ENCODE results near the gene GPBP1L1.

GPBP1L1 gene

DNA sequence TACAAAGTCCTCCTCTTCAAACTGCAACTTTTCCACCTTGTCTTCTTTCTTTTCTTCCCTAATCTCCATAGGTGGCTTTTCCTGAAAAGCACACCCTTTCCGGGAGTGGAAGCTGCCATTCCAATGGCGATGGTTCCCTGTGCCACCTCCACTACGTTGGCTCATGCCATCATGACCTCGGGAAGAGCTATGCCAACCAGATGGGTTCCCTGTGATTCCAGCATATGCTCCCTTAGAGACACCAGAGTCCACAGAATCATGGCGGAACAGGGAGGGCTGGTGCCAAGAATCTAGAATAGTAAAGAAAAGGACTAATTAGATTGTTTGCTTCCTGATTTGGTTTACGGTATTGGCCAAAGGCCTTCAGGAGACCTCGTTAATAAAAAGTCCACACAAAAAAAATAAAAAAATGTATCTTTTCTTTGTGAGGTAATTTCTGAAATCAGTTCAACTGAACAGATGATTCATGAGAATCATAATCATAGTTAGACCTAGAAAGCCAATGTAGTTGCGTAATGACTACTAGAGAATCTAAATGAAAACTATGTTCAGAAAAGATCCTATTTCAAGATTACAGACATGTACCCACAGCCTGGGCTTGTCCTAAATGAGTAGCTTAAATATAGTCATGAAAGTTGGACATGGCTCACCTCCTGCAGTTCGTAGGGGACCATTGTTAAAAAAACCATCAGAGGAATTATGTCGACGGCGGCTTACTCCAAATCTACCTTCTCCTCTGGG is 31.6 kb downstream of the GPBP1L1 start:
- no CpG with 5 or more reads among the region's 12 CpGs for WGBS, 2 donors (ENCODE audit: extremely low coverage in 2 of 2, insufficient read length in 2 of 2, insufficient replicate concordance in 1 of 2)
- Histone ChIP-seq H4K91ac (ENCODE audit: low read depth, low read length, poor library complexity) (no peak overlapping the region), H3K4me2 (ENCODE audit: insufficient read depth, low read length, poor library complexity, severe bottlenecking) (no peak overlapping the region), H3K18ac (ENCODE audit: low read length) (no peak overlapping the region), H3K27ac (replicated peaks; ENCODE audit: low read length) (no peak overlapping the region), H3K14ac (ENCODE audit: low read length) (no peak overlapping the region), H3K4me1 (ENCODE audit: control insufficient read depth in 2 of 2, insufficient read depth in 1 of 2, low read depth in 1 of 2, low read length in 2 of 2) (no peaks in the 10 kb centered on the region), H3K4ac (ENCODE audit: low read length) (no peak overlapping the region), H2AFZ (ENCODE audit: low read length) (no peak overlapping the region), H3K9me3 (replicated peaks in 1 of 2; ENCODE audit: control insufficient read depth in 2 of 2, insufficient read depth in 1 of 2, low read depth in 1 of 2, low read length in 2 of 2) (no peaks in the 10 kb centered on the region), H2BK120ac (ENCODE audit: low read depth, low read length) (no peak overlapping the region), H3K36me3 (replicated peaks in 1 of 2; ENCODE audit: control insufficient read depth in 2 of 2, insufficient read depth in 2 of 2, low read length in 2 of 2) (peaks cover 39 to 100% of the 10 kb centered on the region in 2 donors), H4K8ac (ENCODE audit: low read depth, low read length) (no peak overlapping the region), H3K4me3 (ENCODE audit: low read length in 2 of 2) (no peak overlapping the region), H2BK15ac (ENCODE audit: low read length) (no peak overlapping the region), H2BK12ac (ENCODE audit: low read length) (no peak overlapping the region), H3K23ac (ENCODE audit: low read depth, low read length, poor library complexity) (no peak overlapping the region), H2BK5ac (ENCODE audit: low read length) (no peak overlapping the region), H3K79me1 (ENCODE audit: low read depth, low read length) (no peaks in the 10 kb centered on the region), H3K27me3 (ENCODE audit: control insufficient read depth in 3 of 3, insufficient read depth in 3 of 3, low read depth in 1 of 3, low read length in 3 of 3) (no peaks in the 10 kb centered on the region), H3K9ac (ENCODE audit: low read depth, low read length, poor library complexity) (no peak overlapping the region), H2AK5ac (ENCODE audit: low read depth, low read length) (no peak overlapping the region)
- no peak for DNase-seq (ENCODE audit: low spot score)

DNA sequence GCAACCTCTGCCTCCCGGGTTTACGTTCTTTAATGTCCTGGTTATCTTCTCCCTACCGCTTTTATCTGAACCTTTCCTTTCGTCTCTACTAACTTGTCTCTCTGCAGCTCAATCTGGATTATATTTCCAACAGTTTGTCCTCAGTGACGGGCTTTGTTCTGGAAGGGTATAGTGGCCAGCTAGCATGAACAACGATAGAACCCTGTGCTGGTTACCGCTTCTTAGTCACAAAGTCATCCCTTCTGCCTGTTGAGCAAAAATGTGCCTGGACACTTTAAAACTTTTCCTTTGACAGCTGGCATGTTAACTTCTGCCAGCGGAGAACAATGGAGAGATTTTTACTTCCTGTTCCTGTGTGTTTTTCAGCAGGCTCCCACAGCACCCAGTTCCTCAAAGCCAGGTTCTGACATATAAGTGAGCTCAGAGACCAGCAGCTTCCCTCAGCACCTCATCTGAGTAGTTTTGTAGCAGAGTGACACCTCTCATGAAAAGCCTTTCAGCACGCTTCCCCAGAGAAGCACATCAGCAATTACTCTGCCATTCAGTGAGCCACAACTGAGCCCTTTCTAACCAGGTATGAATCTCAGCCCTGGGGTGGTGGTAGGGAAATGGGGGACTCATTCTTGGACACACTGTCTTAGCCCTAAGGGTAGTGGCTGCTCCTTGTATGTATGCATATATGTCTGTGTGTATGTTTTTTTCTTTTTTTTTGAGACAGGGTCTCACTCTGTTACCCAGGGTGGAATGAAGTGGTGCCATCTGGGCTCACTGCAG is 38.9 kb downstream of the GPBP1L1 start:
- Histone ChIP-seq H3K4me2 (ENCODE audit: insufficient read depth, low read length, poor library complexity, severe bottlenecking) (no peak overlapping the region), H3K27me3 (ENCODE audit: control insufficient read depth in 3 of 3, insufficient read depth in 3 of 3, low read depth in 1 of 3, low read length in 3 of 3) (no peaks in the 10 kb centered on the region), H3K36me3 (replicated peaks in 1 of 2; ENCODE audit: control insufficient read depth in 2 of 2, insufficient read depth in 2 of 2, low read length in 2 of 2) (peaks cover 28 to 93% of the 10 kb centered on the region in 2 donors), H3K9me3 (replicated peaks in 1 of 2; ENCODE audit: control insufficient read depth in 2 of 2, insufficient read depth in 1 of 2, low read depth in 1 of 2, low read length in 2 of 2) (peaks cover 0 to 2% of the 10 kb centered on the region in 2 donors), H2AFZ (ENCODE audit: low read length) (no peak overlapping the region), H2BK12ac (ENCODE audit: low read length) (no peak overlapping the region), H4K8ac (ENCODE audit: low read depth, low read length) (no peak overlapping the region), H3K4ac (ENCODE audit: low read length) (no peak overlapping the region), H3K79me1 (ENCODE audit: low read depth, low read length) (peaks cover 8% of the 10 kb centered on the region), H2BK15ac (ENCODE audit: low read length) (no peak overlapping the region), H3K14ac (ENCODE audit: low read length) (no peak overlapping the region), H3K18ac (ENCODE audit: low read length) (no peak overlapping the region), H3K9ac (ENCODE audit: low read depth, low read length, poor library complexity) (no peak overlapping the region), H2BK120ac (ENCODE audit: low read depth, low read length) (no peak overlapping the region), H2AK5ac (ENCODE audit: low read depth, low read length) (no peak overlapping the region), H4K91ac (ENCODE audit: low read depth, low read length, poor library complexity) (no peak overlapping the region), H3K27ac (replicated peaks; ENCODE audit: low read length) (no peak overlapping the region), H2BK5ac (ENCODE audit: low read length) (no peak overlapping the region), H3K4me1 (ENCODE audit: control insufficient read depth in 2 of 2, insufficient read depth in 1 of 2, low read depth in 1 of 2, low read length in 2 of 2) (no peaks in the 10 kb centered on the region), H3K23ac (ENCODE audit: low read depth, low read length, poor library complexity) (no peak overlapping the region), H3K4me3 (ENCODE audit: low read length in 2 of 2) (no peak overlapping the region)
- WGBS, 2 donors (ENCODE audit: extremely low coverage in 2 of 2, insufficient read length in 2 of 2, insufficient replicate concordance in 1 of 2) = no CpG with 5 or more reads among the region's 9 CpGs
- DNase-seq (ENCODE audit: low spot score) = no peak

DNA sequence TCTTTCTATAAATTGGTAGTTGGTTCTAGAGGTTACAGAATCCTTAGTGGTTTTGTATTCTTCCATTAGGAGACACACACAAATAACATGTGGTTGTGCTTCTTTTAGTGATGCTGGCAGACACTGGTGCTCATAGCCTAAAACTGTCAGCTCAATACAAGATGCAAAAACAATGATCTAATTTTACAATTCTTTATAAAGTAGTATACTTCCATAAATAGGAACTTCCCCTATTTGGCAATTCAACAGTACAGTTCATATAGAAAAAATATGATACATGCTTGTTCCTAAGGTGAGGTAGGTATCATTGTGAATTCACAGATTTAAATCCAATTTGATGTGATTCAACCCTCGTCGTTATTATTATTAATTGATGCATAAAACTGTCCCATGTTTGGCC is 41.7 kb downstream of the GPBP1L1 start:
- Histone ChIP-seq H2AFZ (ENCODE audit: low read length) (no peak overlapping the region), H3K4me2 (ENCODE audit: insufficient read depth, low read length, poor library complexity, severe bottlenecking) (no peak overlapping the region), H4K91ac (ENCODE audit: low read depth, low read length, poor library complexity) (no peak overlapping the region), H3K14ac (ENCODE audit: low read length) (no peak overlapping the region), H3K9me3 (replicated peaks in 1 of 2; ENCODE audit: control insufficient read depth in 2 of 2, insufficient read depth in 1 of 2, low read depth in 1 of 2, low read length in 2 of 2) (peaks cover 0 to 2% of the 10 kb centered on the region in 2 donors), H2AK5ac (ENCODE audit: low read depth, low read length) (no peak overlapping the region), H3K27ac (replicated peaks; ENCODE audit: low read length) (no peak overlapping the region), H3K9ac (ENCODE audit: low read depth, low read length, poor library complexity) (no peak overlapping the region), H3K79me1 (ENCODE audit: low read depth, low read length) (peaks cover 8% of the 10 kb centered on the region), H2BK120ac (ENCODE audit: low read depth, low read length) (no peak overlapping the region), H2BK15ac (ENCODE audit: low read length) (no peak overlapping the region), H4K8ac (ENCODE audit: low read depth, low read length) (no peak overlapping the region), H3K18ac (ENCODE audit: low read length) (no peak overlapping the region), H3K23ac (ENCODE audit: low read depth, low read length, poor library complexity) (no peak overlapping the region), H3K4me3 (ENCODE audit: low read length in 2 of 2) (no peak overlapping the region), H3K4ac (ENCODE audit: low read length) (no peak overlapping the region), H2BK12ac (ENCODE audit: low read length) (no peak overlapping the region), H3K36me3 (replicated peaks in 1 of 2; ENCODE audit: control insufficient read depth in 2 of 2, insufficient read depth in 2 of 2, low read length in 2 of 2) (peaks cover 33 to 93% of the 10 kb centered on the region in 2 donors), H3K4me1 (ENCODE audit: control insufficient read depth in 2 of 2, insufficient read depth in 1 of 2, low read depth in 1 of 2, low read length in 2 of 2) (no peaks in the 10 kb centered on the region), H3K27me3 (ENCODE audit: control insufficient read depth in 3 of 3, insufficient read depth in 3 of 3, low read depth in 1 of 3, low read length in 3 of 3) (no peaks in the 10 kb centered on the region), H2BK5ac (ENCODE audit: low read length) (no peak overlapping the region)
- no CpG with 5 or more reads among the region's 2 CpGs for WGBS, 2 donors (ENCODE audit: extremely low coverage in 2 of 2, insufficient read length in 2 of 2, insufficient replicate concordance in 1 of 2)
- no peak for DNase-seq (ENCODE audit: low spot score)

- H4K8ac ChIP-seq (ENCODE audit: low read depth, low read length) = no peak overlapping the region
These were observed 42.4 kb downstream of the GPBP1L1 start for GRCh38 chr1:45643978-45644377.

More at GRCh38 chr1:45643978-45644377, 42.4 kb downstream of the GPBP1L1 start:
- Histone ChIP-seq H3K4me1 (ENCODE audit: control insufficient read depth in 2 of 2, insufficient read depth in 1 of 2, low read depth in 1 of 2, low read length in 2 of 2) (no peaks in the 10 kb centered on the region), H3K9ac (ENCODE audit: low read depth, low read length, poor library complexity) (no peak overlapping the region), H3K4me3 (ENCODE audit: low read length in 2 of 2) (no peak overlapping the region), H2AK5ac (ENCODE audit: low read depth, low read length) (no peak overlapping the region), H2BK12ac (ENCODE audit: low read length) (no peak overlapping the region), H3K4me2 (ENCODE audit: insufficient read depth, low read length, poor library complexity, severe bottlenecking) (no peak overlapping the region), H3K18ac (ENCODE audit: low read length) (no peak overlapping the region), H2BK15ac (ENCODE audit: low read length) (no peak overlapping the region), H3K9me3 (replicated peaks in 1 of 2; ENCODE audit: control insufficient read depth in 2 of 2, insufficient read depth in 1 of 2, low read depth in 1 of 2, low read length in 2 of 2) (peaks cover 0 to 2% of the 10 kb centered on the region in 2 donors), H4K91ac (ENCODE audit: low read depth, low read length, poor library complexity) (no peak overlapping the region), H2BK5ac (ENCODE audit: low read length) (no peak overlapping the region), H3K14ac (ENCODE audit: low read length) (no peak overlapping the region), H3K27me3 (ENCODE audit: control insufficient read depth in 3 of 3, insufficient read depth in 3 of 3, low read depth in 1 of 3, low read length in 3 of 3) (no peaks in the 10 kb centered on the region), H3K23ac (ENCODE audit: low read depth, low read length, poor library complexity) (no peak overlapping the region), H3K27ac (replicated peaks; ENCODE audit: low read length) (no peak overlapping the region), H3K36me3 (replicated peaks in 1 of 2; ENCODE audit: control insufficient read depth in 2 of 2, insufficient read depth in 2 of 2, low read length in 2 of 2) (peaks cover 37 to 93% of the 10 kb centered on the region in 2 donors), H2AFZ (ENCODE audit: low read length) (no peak overlapping the region), H3K79me1 (ENCODE audit: low read depth, low read length) (peaks cover 8% of the 10 kb centered on the region), H3K4ac (ENCODE audit: low read length) (no peak overlapping the region), H2BK120ac (ENCODE audit: low read depth, low read length) (no peak overlapping the region)
- no peak for DNase-seq (ENCODE audit: low spot score)
